GM12892 (cell line): Measurements from ENCODE around the gene PRKN.

Source experiments
- POLR2A ChIP-seq: IDR thresholded peaks from 2 replicates; pipeline ENCODE4 v1.6.1; 2011; ENCODE audit warnings: low read depth, low read length, control low read depth
- POLR2AphosphoS5 ChIP-seq: IDR thresholded peaks from 2 replicates; pipeline ENCODE4 v1.6.1; 2011; ENCODE audit warnings: low read depth, low read length, control low read depth
- TAF1 ChIP-seq: IDR thresholded peaks from 2 replicates; pipeline ENCODE4 v1.6.1; 2011; ENCODE audit warnings: low read depth, mild to moderate bottlenecking, control low read depth, low read length, borderline replicate concordance

DNA sequence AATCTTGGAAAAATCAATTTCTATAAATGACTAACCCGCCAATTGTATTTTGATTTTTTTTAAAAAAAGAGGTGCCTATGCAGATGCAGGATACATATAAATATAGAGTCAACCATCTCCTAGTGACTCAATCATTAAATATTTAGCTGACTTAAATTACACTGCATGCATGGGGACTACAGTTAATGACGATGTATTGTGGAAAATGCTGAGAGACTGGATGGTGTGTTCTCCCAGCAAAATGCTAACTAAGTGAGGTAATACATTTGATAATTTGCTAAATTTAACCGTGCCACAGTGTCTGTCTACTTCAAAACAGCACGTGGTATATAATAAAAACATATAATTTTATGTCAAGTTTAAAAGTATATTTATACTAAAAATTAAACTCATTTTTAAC, 341.6 kb downstream of the PRKN start:
- TF ChIP-seq POLR2A (no peak), POLR2AphosphoS5 (no peak), TAF1 (no peak)
